HG03280 (cell line): Measurements from ENCODE around the gene ZDHHC11.

Experiments used
- ATAC-seq: cut with Tn5 transposase; IDR thresholded peaks from one replicate; pipeline ENCODE4 v1.9.1; 2021; ENCODE audit warnings: mild to moderate bottlenecking, moderate library complexity; ENCODE audit not compliant: unreplicated experiment

The ZDHHC11 gene

GRCh38 chr5:850511-851006 is at the start of gene ZDHHC11:
TSS of gene ZDHHC11 (minus strand) at chr5:850986. CDS start at chr5:850602, 384 bp downstream.
- no peak for ATAC-seq

- no peak for ATAC-seq
These were observed 42.9 kb upstream of the ZDHHC11 start for GRCh38 chr5:893711-894110.

- peak; percentile 5 for ATAC-seq
These were observed 42.3 kb upstream of the ZDHHC11 start for GRCh38 chr5:893137-893506.

GRCh38 chr5:892394-893136 is 41.8 kb upstream of the ZDHHC11 start, which contains the start of the genes BRD9 and TRIP13:
TSS of gene BRD9 (minus strand) at chr5:892801. CDS start at chr5:892657, 144 bp downstream.
TSS of gene TRIP13 (plus strand) at chr5:892884. CDS start at chr5:892999, 115 bp downstream.
- peak; percentile 97 for ATAC-seq

- no peak for ATAC-seq
These were observed 41.1 kb upstream of the ZDHHC11 start for GRCh38 chr5:891837-892393.

GRCh38 chr5:891117-891836 is 40.5 kb upstream of the ZDHHC11 start:
- no peak for ATAC-seq

- no peak for ATAC-seq
These were observed 38.4 kb upstream of the ZDHHC11 start for GRCh38 chr5:889075-889710.

- no peak for ATAC-seq
These were observed 37.9 kb upstream of the ZDHHC11 start for GRCh38 chr5:888638-889035.

GRCh38 chr5:887947-888637 is 37.3 kb upstream of the ZDHHC11 start:
- ATAC-seq = no peak

- no peak for ATAC-seq
These were observed 36.0 kb upstream of the ZDHHC11 start for GRCh38 chr5:886716-887325.

GRCh38 chr5:886036-886435 is 35.2 kb upstream of the ZDHHC11 start:
- ATAC-seq = no peak

GRCh38 chr5:885529-885928 is 34.7 kb upstream of the ZDHHC11 start:
- no peak for ATAC-seq

- no peak for ATAC-seq
These were observed 34.3 kb upstream of the ZDHHC11 start for GRCh38 chr5:885127-885442.

- ATAC-seq = no peak
These were observed 33.8 kb upstream of the ZDHHC11 start for GRCh38 chr5:884345-885126.

GRCh38 chr5:883475-884181 is 32.8 kb upstream of the ZDHHC11 start:
- no peak for ATAC-seq

- ATAC-seq = no peak
These were observed 31.7 kb upstream of the ZDHHC11 start for GRCh38 chr5:882253-883183.

- no peak for ATAC-seq
These were observed 30.8 kb upstream of the ZDHHC11 start for GRCh38 chr5:881551-881935.
